Transverse colon (tissue), 4 donors: ENCODE results near the gene SLC6A1. TPM values are rescaled to one million over a fixed set of nuclear protein-coding genes. Genes with fewer than 3 reads are reported as not detected.

Experiments
- DNase-seq: peaks from one replicate; pipeline ENCODE4 v3.0.0-alpha.2; 2019
- H3K27ac ChIP-seq, 4 donors: fragments of 200-600 bp; sonication (generic); 2 replicates each; pipeline ENCODE4 v1.5.1; 2016 to 2018; ENCODE audit warnings: inconsistent platforms in 4 of 4
- H3K27me3 ChIP-seq: fragments of 200-600 bp; sonication (generic); 2 replicates; pipeline ENCODE4 v1.5.1; 2017; ENCODE audit warnings: inconsistent platforms
- H3K36me3 ChIP-seq, 4 donors: fragments of 200-600 bp; sonication (generic); 2 replicates each; pipeline ENCODE4 v1.5.1; 2017 to 2019; ENCODE audit warnings: inconsistent platforms in 4 of 4
- H3K4me1 ChIP-seq, 4 donors: fragments of 200-600 bp; sonication (generic); 2 replicates each; pipeline ENCODE4 v1.5.1; 2017 to 2020; ENCODE audit warnings: inconsistent platforms in 4 of 4
- H3K4me3 ChIP-seq, 4 donors: fragments of 200-600 bp; sonication (generic); 1 replicate in 1 of 4; 2 replicates in 3 of 4; pipeline versions ENCODE4 v1.5.1 to v1.6.1; 2017 to 2019; ENCODE audit warnings: inconsistent platforms in 4 of 4
- H3K9me3 ChIP-seq, 2 donors: fragments of 200-600 bp; sonication (generic); 2 replicates each; pipeline ENCODE4 v1.5.1; 2017 to 2019; ENCODE audit warnings: inconsistent platforms in 2 of 2
- EP300 ChIP-seq: sonication (generic); formaldehyde crosslinking; IDR thresholded peaks from one replicate; pipeline ENCODE4 v1.6.1; 2017; ENCODE audit warnings: antibody characterized with exemption, low read depth
- POLR2A ChIP-seq: fragments of 450-650 bp; IDR thresholded peaks from one replicate; pipeline ENCODE4 v1.6.1; 2016; ENCODE audit warnings: antibody characterized with exemption, mild to moderate bottlenecking, moderate library complexity
- POLR2AphosphoS5 ChIP-seq, 3 donors: sonication (generic); formaldehyde crosslinking; IDR thresholded peaks; one replicate each; pipeline ENCODE4 v1.6.1; 2016; ENCODE audit warnings: antibody characterized with exemption in 3 of 3
- WGBS, 2 donors: methylation state at CpG; one replicate each; pipeline ENCODE4 v1.1.5; 2018; ENCODE audit warnings: low coverage in 1 of 2; 5-methylcytosine and 5-hydroxymethylcytosine counted together
- in situ Hi-C, 4 donors: fragments of 200-750 bp; cut with MboI; loops; one replicate each; pipeline versions ENCODE4 v1.15.0 to v1.15.1; 2017; ENCODE audit warnings: low sequenced_read_pairs in 3 of 4, low pct_ligation_motif_present in 1 of 4, low pct_unique_long_range_greater_than_20kb in 1 of 4
- intact Hi-C: fragments of 100-400 bp; cut with DNase I; formaldehyde crosslinking; loops from one replicate; pipeline ENCODE4 v1.15.1; 2023; ENCODE audit warnings: low total_unique reads
- total RNA-seq, 4 donors: library from RNA; depleted of rRNA; stranded (reverse); fragments of >200 nt; gene quantifications; one replicate each; pipeline ENCODE4 v1.1.0, GENCODE V29; 2016
- TF ChIP-seq, protein P1 (sequence below), 5 experiments: fragments of 200-600 bp in 3 of 5; fragments of 450-650 bp in 2 of 5; sonication (generic) in 3 of 5; IDR thresholded peaks; 1 replicate in 2 of 5; 2 replicates in 3 of 5; pipeline ENCODE4 v1.5.1; 2016 to 2017; ENCODE audit warnings: antibody characterized with exemption in 5 of 5, inconsistent platforms in 3 of 5, mild to moderate bottlenecking in 2 of 5, moderate library complexity in 1 of 5

Gene SLC6A1
- total RNA-seq, 4 donors from 2014 or later: 0.20 to 0.55 (median 0.48) TPM; not detected in 1

DNA sequence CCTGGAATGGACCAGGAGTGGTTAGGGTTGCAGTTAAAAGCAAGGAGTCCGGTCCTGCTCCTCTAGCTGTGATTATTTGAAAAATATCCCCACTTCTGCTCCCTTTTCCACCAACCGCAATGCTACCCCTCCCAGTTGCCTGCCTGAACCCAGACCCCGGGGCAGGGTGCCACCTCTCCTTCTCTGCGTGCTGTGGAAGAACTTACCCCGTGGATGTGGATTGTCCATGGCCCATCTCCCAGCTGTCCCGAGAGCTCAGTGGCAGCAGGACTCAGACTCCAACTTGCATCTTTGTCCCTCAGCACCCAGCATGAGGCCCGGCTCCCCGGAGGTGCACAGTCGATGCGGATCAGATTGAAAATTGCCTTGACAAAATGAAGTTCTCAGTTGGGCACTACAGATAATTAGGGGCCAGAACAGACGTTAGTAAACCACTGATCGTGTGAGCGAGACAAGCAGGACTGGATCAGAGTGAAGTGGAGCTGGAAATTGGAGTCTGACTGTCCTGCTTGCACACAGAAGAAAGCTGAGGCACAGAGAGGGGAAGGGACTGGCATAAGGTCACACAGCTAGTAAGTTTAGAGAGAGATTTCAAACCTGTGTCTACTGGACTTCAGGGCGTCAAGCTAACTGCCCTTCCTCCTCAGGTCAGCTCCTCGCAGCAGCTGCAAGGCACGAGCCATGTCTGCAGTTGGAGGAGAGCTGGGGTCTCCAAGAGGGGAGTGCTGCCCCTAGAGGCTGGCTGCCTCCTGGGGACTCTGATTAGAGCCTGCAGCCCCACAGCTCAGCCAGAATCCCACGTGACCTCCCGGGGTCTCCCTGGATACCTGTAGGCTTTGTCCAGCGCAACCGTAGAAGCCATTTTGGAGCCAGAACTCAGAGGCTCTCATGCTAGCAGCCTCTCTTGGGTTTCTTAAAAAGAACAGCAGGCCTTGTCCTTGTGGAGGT is 14.7 kb downstream of the SLC6A1 start:
- WGBS, 2 donors: 75 to 90% methylated on average over 6 to 20 of the region's 20 CpGs
- intact Hi-C loops: no loop called here
- DNase-seq: no peak

DNA sequence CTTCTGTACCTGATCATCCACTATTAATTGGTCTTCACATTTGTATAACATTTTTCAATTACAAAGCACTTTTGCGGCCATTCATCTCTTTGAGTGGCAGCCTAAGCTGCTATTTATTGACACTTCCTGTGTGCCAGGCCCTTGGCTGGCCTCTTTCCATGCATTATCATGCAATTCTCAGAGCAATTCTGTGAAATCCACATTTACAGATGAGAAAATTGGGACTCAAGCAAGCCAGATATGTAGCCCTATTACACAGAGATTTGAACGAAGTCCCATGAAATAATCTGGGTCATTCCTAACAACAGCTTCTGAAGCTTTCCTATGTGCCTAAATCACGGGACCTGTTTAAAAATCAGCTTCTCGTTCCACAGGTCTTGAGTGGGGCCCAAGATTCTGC is 17.4 kb downstream of the SLC6A1 start:
- DNase-seq: no peak
- no peak for TF ChIP-seq POLR2A
- no peak for TF ChIP-seq POLR2AphosphoS5 (IDR thresholded peaks at IDR 0.05)
- TF ChIP-seq EP300: no peak
- TF ChIP-seq, protein P1, sequence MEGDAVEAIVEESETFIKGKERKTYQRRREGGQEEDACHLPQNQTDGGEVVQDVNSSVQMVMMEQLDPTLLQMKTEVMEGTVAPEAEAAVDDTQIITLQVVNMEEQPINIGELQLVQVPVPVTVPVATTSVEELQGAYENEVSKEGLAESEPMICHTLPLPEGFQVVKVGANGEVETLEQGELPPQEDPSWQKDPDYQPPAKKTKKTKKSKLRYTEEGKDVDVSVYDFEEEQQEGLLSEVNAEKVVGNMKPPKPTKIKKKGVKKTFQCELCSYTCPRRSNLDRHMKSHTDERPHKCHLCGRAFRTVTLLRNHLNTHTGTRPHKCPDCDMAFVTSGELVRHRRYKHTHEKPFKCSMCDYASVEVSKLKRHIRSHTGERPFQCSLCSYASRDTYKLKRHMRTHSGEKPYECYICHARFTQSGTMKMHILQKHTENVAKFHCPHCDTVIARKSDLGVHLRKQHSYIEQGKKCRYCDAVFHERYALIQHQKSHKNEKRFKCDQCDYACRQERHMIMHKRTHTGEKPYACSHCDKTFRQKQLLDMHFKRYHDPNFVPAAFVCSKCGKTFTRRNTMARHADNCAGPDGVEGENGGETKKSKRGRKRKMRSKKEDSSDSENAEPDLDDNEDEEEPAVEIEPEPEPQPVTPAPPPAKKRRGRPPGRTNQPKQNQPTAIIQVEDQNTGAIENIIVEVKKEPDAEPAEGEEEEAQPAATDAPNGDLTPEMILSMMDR (IDR thresholded peaks at IDR 0.05): no peak
- H3K36me3 ChIP-seq: no peaks in the 10 kb centered on the region
- no peaks in the 10 kb centered on the region for H3K27me3 ChIP-seq
- H3K9me3 ChIP-seq: no peaks in the 10 kb centered on the region
- no peaks in the 10 kb centered on the region for H3K4me1 ChIP-seq
- no peak overlapping the region for H3K4me3 ChIP-seq
- in situ Hi-C loops (no loop called here), intact Hi-C loops (no loop called here)
- 70 to 90% methylated on average over 2 to 4 of the region's 4 CpGs for whole genome bisulfite sequencing, 2 donors
- no peak overlapping the region for H3K27ac ChIP-seq

More for the DNA sequence above, 14.7 kb downstream of the SLC6A1 start:
- in situ Hi-C loops: no loop called here
- no peak for TF ChIP-seq EP300
- TF ChIP-seq, protein P1 (IDR thresholded peaks at IDR 0.05): no peak
- no peak for TF ChIP-seq POLR2AphosphoS5 (IDR thresholded peaks at IDR 0.05)
- no peak for TF ChIP-seq POLR2A
- H3K4me3 ChIP-seq: no peak overlapping the region
- no peaks in the 10 kb centered on the region for H3K36me3 ChIP-seq
- no peaks in the 10 kb centered on the region for H3K9me3 ChIP-seq
- no peaks in the 10 kb centered on the region for H3K4me1 ChIP-seq
- H3K27ac ChIP-seq: no peak overlapping the region
- peaks cover 3% of the 10 kb centered on the region for H3K27me3 ChIP-seq

DNA sequence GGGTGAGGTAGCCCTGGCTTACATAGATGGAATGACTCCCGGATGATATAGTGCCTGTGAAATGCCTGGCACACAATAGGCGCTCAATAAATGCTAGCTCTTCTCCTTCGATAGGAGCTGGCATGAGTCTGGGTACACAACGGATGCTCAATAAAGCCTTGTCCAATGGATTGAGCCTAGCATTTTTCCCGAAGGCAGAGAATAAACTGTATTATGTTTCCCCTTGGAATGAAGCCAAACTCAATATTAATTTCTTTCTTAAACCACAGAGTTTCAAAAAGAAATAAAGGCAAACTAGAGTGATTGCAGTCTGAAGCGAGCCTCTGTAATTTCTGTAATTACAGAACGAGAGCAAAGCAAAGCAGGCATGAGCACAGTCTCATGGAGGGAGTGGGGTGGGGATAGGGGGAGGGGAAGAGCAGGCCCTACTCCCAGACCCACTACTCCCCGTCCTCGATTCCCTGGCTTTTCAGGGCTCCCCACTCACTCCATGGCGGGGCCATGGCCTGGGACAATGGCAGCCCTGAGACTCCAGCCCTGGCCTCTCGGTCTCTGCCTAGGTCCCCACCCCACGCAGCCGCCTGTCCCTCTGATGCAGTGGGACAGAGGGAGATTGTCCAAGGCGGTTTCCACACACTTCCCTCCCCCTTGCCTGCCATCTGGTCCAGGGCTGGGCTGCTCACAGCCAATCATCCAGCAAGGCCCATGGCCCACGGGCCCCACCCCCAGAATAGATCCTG is 18.0 kb downstream of the SLC6A1 start:
- Histone ChIP-seq H3K27me3 (no peaks in the 10 kb centered on the region), H3K4me1 (no peaks in the 10 kb centered on the region), H3K4me3 (no peak overlapping the region), H3K36me3 (no peaks in the 10 kb centered on the region), H3K27ac (no peak overlapping the region), H3K9me3 (no peaks in the 10 kb centered on the region)
- no peak for DNase-seq
- WGBS, 2 donors: 74 to 75% methylated on average over 6 to 15 of the region's 15 CpGs
- in situ Hi-C loops: no loop called here
- intact Hi-C loops: no loop called here
- TF ChIP-seq POLR2A (no peak), EP300 (no peak), POLR2AphosphoS5 (IDR thresholded peaks at IDR 0.05) (no peak)
- TF ChIP-seq, protein P1 (IDR thresholded peaks at IDR 0.05): no peak

DNA sequence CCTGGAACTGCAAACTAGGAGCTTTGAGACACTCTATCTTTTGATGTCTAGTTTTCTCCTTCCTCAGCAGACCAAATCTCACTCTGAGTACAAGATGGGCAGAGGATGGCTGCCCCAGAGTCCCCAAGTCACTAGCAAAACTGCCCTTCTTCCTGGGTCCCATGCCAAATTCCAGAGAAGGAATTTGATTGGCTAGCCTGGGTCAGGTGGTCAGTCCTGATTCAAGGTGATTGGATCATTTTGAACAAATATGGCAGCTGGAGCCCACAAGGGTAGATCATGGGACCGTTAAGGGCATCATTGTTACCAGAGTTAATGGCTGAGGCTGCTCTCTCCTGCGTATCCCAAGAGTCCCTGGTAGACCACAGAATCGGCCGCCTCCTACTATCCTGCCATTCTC is 21.7 kb downstream of the SLC6A1 start:
- in situ Hi-C loops: no loop called here

More for the DNA sequence above, 21.7 kb downstream of the SLC6A1 start:
- H3K4me3 ChIP-seq: no peak overlapping the region
- no peaks in the 10 kb centered on the region for H3K4me1 ChIP-seq
- DNase-seq: no peak
- TF ChIP-seq POLR2AphosphoS5 (IDR thresholded peaks at IDR 0.05) (no peak), EP300 (no peak), POLR2A (no peak)
- TF ChIP-seq, protein P1 (IDR thresholded peaks at IDR 0.05): no peak
- 84% methylated on average over 4 of the region's 4 CpGs; no CpG with 5 or more reads in 1 of the 2 donors for WGBS, 2 donors
- H3K27ac ChIP-seq: no peak overlapping the region
- H3K9me3 ChIP-seq: no peaks in the 10 kb centered on the region
- intact Hi-C loops: no loop called here
- H3K27me3 ChIP-seq: no peaks in the 10 kb centered on the region
- no peaks in the 10 kb centered on the region for H3K36me3 ChIP-seq
